ENCODE measurements around the gene ARRB1.

DNA sequence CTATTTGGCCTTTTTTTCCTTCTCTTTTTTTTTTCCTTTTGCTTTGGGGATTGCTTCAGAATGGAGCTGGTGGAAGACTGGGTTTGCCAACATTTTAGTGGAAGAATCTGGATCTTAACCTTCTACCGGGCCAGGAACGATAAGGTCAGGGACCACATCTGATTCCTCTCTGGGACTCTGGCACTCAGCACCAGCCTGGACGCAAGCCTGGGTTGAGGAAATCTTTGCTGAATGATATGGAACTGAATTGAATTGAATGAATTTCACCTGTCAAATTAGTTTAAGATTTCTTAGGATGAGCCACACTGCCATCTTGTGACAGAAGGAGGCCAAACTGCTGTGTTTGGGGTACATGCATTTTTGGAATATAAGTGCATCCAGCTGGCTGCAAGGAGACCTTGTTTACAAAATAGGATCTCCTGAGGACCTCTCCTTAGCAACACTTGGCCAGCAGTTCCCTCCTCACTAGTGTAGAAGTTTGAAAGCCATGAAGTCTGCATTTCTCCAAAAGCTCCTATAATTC, 80.5 kb downstream of the ARRB1 start:
- TF ChIP-seq CTCF (IDR thresholded peaks at IDR 0.05): no peak
- no peak for TF ChIP-seq POLR2A (IDR thresholded peaks at IDR 0.05)
